Psoas muscle (tissue), 8 donors: Measurements from ENCODE around the gene UBA52. TPM values are rescaled to one million over a fixed set of nuclear protein-coding genes. Genes with fewer than 3 reads are reported as not detected.

ENCODE experiments used
- ATAC-seq, 4 donors: fragments of 200-7000 bp; cut with Tn5 transposase; one replicate each; pipeline ENCODE4 v1.9.1; 2020; ENCODE audit warnings: moderate library complexity in 3 of 4, mild to moderate bottlenecking in 2 of 4
- DNase-seq, 2 donors: peaks; one replicate each; pipeline ENCODE4 v3.0.0-alpha.2; 2020
- H3K27ac ChIP-seq: fragments of 200-600 bp; one replicate; pipeline ENCODE4 v1.8.0; 2022
- H3K27me3 ChIP-seq, 3 donors: fragments of 200-600 bp in 1 of 3; one replicate each; pipeline versions ENCODE4 v1.6.1 to v1.8.0; 2013 to 2022; ENCODE audit warnings: low read length in 2 of 3, mild to moderate bottlenecking in 2 of 3, moderate library complexity in 1 of 3; ENCODE audit not compliant: insufficient read depth in 3 of 3
- H3K36me3 ChIP-seq, 2 donors: fragments of 200-600 bp in 1 of 2; one replicate each; pipeline versions ENCODE4 v1.6.1 to v1.8.0; 2013 to 2022; ENCODE audit warnings: low read depth in 1 of 2, mild to moderate bottlenecking in 1 of 2, moderate library complexity in 1 of 2; ENCODE audit not compliant: insufficient read depth in 1 of 2
- H3K4me1 ChIP-seq: fragments of 200-600 bp; one replicate; pipeline ENCODE4 v1.8.0; 2022
- H3K4me3 ChIP-seq: fragments of 200-600 bp; one replicate; pipeline ENCODE4 v1.8.0; 2022; ENCODE audit warnings: mild to moderate bottlenecking
- H3K9me3 ChIP-seq: fragments of 200-600 bp; one replicate; pipeline ENCODE4 v1.8.0; 2022
- CTCF ChIP-seq: fragments of 200-600 bp; IDR thresholded peaks from one replicate; pipeline ENCODE4 v1.8.0; 2022; ENCODE audit warnings: antibody characterized with exemption
- WGBS, 3 donors: extraction: QIAGEN DNeasy Blood & Tissue Kit; methylation state at CpG; one replicate each; pipeline versions ENCODE4 v1.1.6 to v1.1.7; 2013; 5-methylcytosine and 5-hydroxymethylcytosine counted together
- intact Hi-C, 2 donors: fragments of 100-400 bp; cut with DNase I; formaldehyde crosslinking; loops; one replicate each; pipeline versions ENCODE4 v1.11.0 to v1.14.2; 2022
- polyA plus RNA-seq, 3 donors: library from polyadenylated mRNA; stranded (reverse); fragments of 200-250 nt; gene quantifications; one replicate each; pipeline ENCODE4 v1.2.3, GENCODE V29; 2013
- total RNA-seq, 4 donors: library from RNA; stranded (reverse); fragmentation: NEBNext Ultra II Directional in 2 of 4; extraction: Animal tissue kit (Norgen Biotek cat#: 25700) in 2 of 4; gene quantifications; one replicate each; pipeline versions ENCODE4 v1.2.1 to v1.2.4, GENCODE V29; 2021 to 2023
- donor health status: healthy with polysubstance abuse.
- donor health status: DM: no; HTN: no; CAD: no; lungs with moderate emphysema.
- donor health status: Bipolar disorder and iron deficiency.
- donor health status: healthy.
- donor health status: DM: yes; HTN: yes; CAD: no.
- donor health status: DM: no; HTN: no; CAD: no.
- donor health status: DM: no; HTN: no; CAD: no.
- donor health status: DM: yes; HTN: yes; CAD: no.

UBA52 gene
- total and polyA plus RNA-seq, 7 donors = 877 to 1,553 (median 1,005) TPM

GRCh38 chr19:18605546-18606280 lies 34.1 kb downstream of the UBA52 start:
- ATAC-seq = peak in 2 of 4 donors; percentile 6 to 17
- H3K36me3 ChIP-seq = no peaks in the 10 kb centered on the region
- no peak for DNase-seq
- no peak overlapping the region for H3K27ac ChIP-seq
- H3K4me1 ChIP-seq = peaks cover 10% of the 10 kb centered on the region
- H3K9me3 ChIP-seq = no peaks in the 10 kb centered on the region
- peak overlapping the region; percentile 50 for H3K4me3 ChIP-seq
- TF ChIP-seq CTCF = no peak
- H3K27me3 ChIP-seq = peaks cover 0 to 70% (median 29%) of the 10 kb centered on the region in 3 donors
- intact Hi-C loops = no loop called here
- 9 to 14% (median 12%) methylated on average over 42 to 65 of the region's 65 CpGs for WGBS, 3 donors

- DNase-seq = peak in 1 of 2 donors; percentile 45
- no peaks in the 10 kb centered on the region for H3K9me3 ChIP-seq
- H3K4me3 ChIP-seq = peak within 1 kb of the TSS; percentile 50
- no peak within 1 kb of the TSS for H3K27ac ChIP-seq
- no peaks in the 10 kb centered on the region for H3K36me3 ChIP-seq
- peaks cover 0 to 79% (median 32%) of the 10 kb centered on the region in 3 donors for H3K27me3 ChIP-seq
- intact Hi-C loops = no loop called here
- peak in 1 of 4 donors; percentile 36 for ATAC-seq
- H3K4me1 ChIP-seq = peaks cover 11% of the 10 kb centered on the region
- 1 to 4% (median 2%) methylated on average over 5 to 116 of the region's 116 CpGs for WGBS, 3 donors
- TF ChIP-seq CTCF = no peak
These were observed 34.9 kb downstream of the UBA52 start, which contains the start of gene CRLF1 for GRCh38 chr19:18606281-18607225. TSS of gene CRLF1 (minus strand) at chr19:18606799. CDS start at chr19:18606656, 143 bp downstream.

- TF ChIP-seq CTCF = no peak
- peak in 2 of 4 donors; percentile 24 to 43 for ATAC-seq
- peak overlapping the region; percentile 50 for H3K4me3 ChIP-seq
These were observed 35.8 kb downstream of the UBA52 start for GRCh38 chr19:18607226-18608101.

GRCh38 chr19:18608102-18608804 lies 36.6 kb downstream of the UBA52 start:
- peak overlapping the region; percentile 50 for H3K4me3 ChIP-seq
- no peak overlapping the region for H3K27ac ChIP-seq
- WGBS, 3 donors = 43 to 59% (median 58%) methylated on average over 5 of the region's 5 CpGs
- peaks cover 0 to 92% (median 47%) of the 10 kb centered on the region in 3 donors for H3K27me3 ChIP-seq
- no peaks in the 10 kb centered on the region for H3K36me3 ChIP-seq
- H3K4me1 ChIP-seq = peaks cover 21% of the 10 kb centered on the region
- intact Hi-C loops = no loop called here
- DNase-seq = peak in 1 of 2 donors; percentile 32
- ATAC-seq = no peak
- TF ChIP-seq CTCF = no peak
- no peaks in the 10 kb centered on the region for H3K9me3 ChIP-seq

More at GRCh38 chr19:18607226-18608101, 35.8 kb downstream of the UBA52 start:
- H3K9me3 ChIP-seq = no peaks in the 10 kb centered on the region
- H3K4me1 ChIP-seq = peaks cover 19% of the 10 kb centered on the region
- WGBS, 3 donors = 3% methylated on average over 63 to 68 of the region's 68 CpGs
- intact Hi-C loops = no loop called here
- H3K27me3 ChIP-seq = peaks cover 0 to 88% (median 40%) of the 10 kb centered on the region in 3 donors
- no peaks in the 10 kb centered on the region for H3K36me3 ChIP-seq
- DNase-seq = peak in 1 of 2 donors; percentile 72
- H3K27ac ChIP-seq = no peak overlapping the region
